ENCODE measurements around the gene QRFPR. TPM values are rescaled to one million over a fixed set of nuclear protein-coding genes. Genes with fewer than 3 reads are reported as not detected.

Gene QRFPR
- polyA plus RNA-seq, 3 donors = not detected

GRCh38 chr4:121304893-121305292, 75.9 kb downstream of the QRFPR start:
- Mint-ChIP-seq H3K4me3 (no peak overlapping the region), H3K27ac (no peak overlapping the region), H3K9me3 (no peaks in the 10 kb centered on the region), H3K27me3 (ENCODE audit: low read depth in 3 of 3) (peaks cover 0 to 2% (median 0%) of the 10 kb centered on the region in 3 donors), H3K36me3 (no peaks in the 10 kb centered on the region), H3K4me1 (peaks cover 6% of the 10 kb centered on the region)
- H3K4me3 ChIP-seq (replicated peaks in 1 of 3; ENCODE audit: low read depth in 2 of 3, low read length in 3 of 3) = no peak overlapping the region
- no peaks in the 10 kb centered on the region for H3K27me3 ChIP-seq (ENCODE audit: control insufficient read depth in 2 of 2, insufficient read depth in 2 of 2, low read length in 2 of 2)
- no peak for TF ChIP-seq CTCF (IDR thresholded peaks at IDR 0.05)
- H3K9me3 ChIP-seq (replicated peaks in 1 of 2; ENCODE audit: control insufficient read depth in 1 of 2, insufficient read depth in 1 of 2, low read length in 2 of 2) = no peaks in the 10 kb centered on the region
- H3K4me2 ChIP-seq (replicated peaks; ENCODE audit: extremely low read depth, low read length, poor library complexity, severe bottlenecking) = no peak overlapping the region
- H3K79me2 ChIP-seq (ENCODE audit: insufficient read depth, low read length) = no peaks in the 10 kb centered on the region
- no peak overlapping the region for H3K9ac ChIP-seq (ENCODE audit: insufficient read depth, low read length, poor library complexity, severe bottlenecking)
- DNase-seq = no peak
- no peaks in the 10 kb centered on the region for H3K36me3 ChIP-seq (replicated peaks in 1 of 2; ENCODE audit: control insufficient read depth in 1 of 2, insufficient read depth in 2 of 2, low read length in 2 of 2)
- intact Hi-C loops (cut with micrococcal nuclease) = loop anchor here in 1 of 2 donors (5.0 kb wide), 1 partner anchor 113 kb away; no protein-coding TSS in a partner anchor
- H2AFZ ChIP-seq (ENCODE audit: insufficient read depth, low read depth, low read length, poor library complexity, severe bottlenecking) = no peak overlapping the region
- H4K20me1 ChIP-seq (ENCODE audit: insufficient read depth, low read length) = no peaks in the 10 kb centered on the region
- H3K4me1 ChIP-seq (ENCODE audit: control insufficient read depth in 1 of 2, insufficient read depth in 2 of 2, low read length in 2 of 2) = no peaks in the 10 kb centered on the region
- WGBS (ENCODE audit: insufficient coverage) = no CpG with 5 or more reads among the region's 1 CpG
- no peak overlapping the region for H3K27ac ChIP-seq (ENCODE audit: low read depth in 1 of 2, low read length in 2 of 2)

- Mint-ChIP-seq H3K4me1 (no peaks in the 10 kb centered on the region), H3K9me3 (no peaks in the 10 kb centered on the region), H3K27ac (no peak overlapping the region), H3K4me3 (no peak overlapping the region), H3K27me3 (ENCODE audit: low read depth in 3 of 3) (peaks cover 0 to 2% (median 0%) of the 10 kb centered on the region in 3 donors), H3K36me3 (no peaks in the 10 kb centered on the region)
- Histone ChIP-seq H2AFZ (ENCODE audit: insufficient read depth, low read depth, low read length, poor library complexity, severe bottlenecking) (no peak overlapping the region), H3K9me3 (replicated peaks in 1 of 2; ENCODE audit: control insufficient read depth in 1 of 2, insufficient read depth in 1 of 2, low read length in 2 of 2) (no peaks in the 10 kb centered on the region), H3K27me3 (ENCODE audit: control insufficient read depth in 2 of 2, insufficient read depth in 2 of 2, low read length in 2 of 2) (no peaks in the 10 kb centered on the region), H3K36me3 (replicated peaks in 1 of 2; ENCODE audit: control insufficient read depth in 1 of 2, insufficient read depth in 2 of 2, low read length in 2 of 2) (no peaks in the 10 kb centered on the region), H3K9ac (ENCODE audit: insufficient read depth, low read length, poor library complexity, severe bottlenecking) (no peak overlapping the region), H3K27ac (ENCODE audit: low read depth in 1 of 2, low read length in 2 of 2) (no peak overlapping the region), H3K4me2 (replicated peaks; ENCODE audit: extremely low read depth, low read length, poor library complexity, severe bottlenecking) (no peak overlapping the region), H3K4me3 (replicated peaks in 1 of 3; ENCODE audit: low read depth in 2 of 3, low read length in 3 of 3) (no peak overlapping the region), H3K79me2 (ENCODE audit: insufficient read depth, low read length) (no peaks in the 10 kb centered on the region), H3K4me1 (ENCODE audit: control insufficient read depth in 1 of 2, insufficient read depth in 2 of 2, low read length in 2 of 2) (no peaks in the 10 kb centered on the region), H4K20me1 (ENCODE audit: insufficient read depth, low read length) (no peaks in the 10 kb centered on the region)
- no peak for DNase-seq
- intact Hi-C loops (cut with micrococcal nuclease) = no loop called here
- WGBS (ENCODE audit: insufficient coverage) = 100% methylated on average over 2 of the region's 3 CpGs
- TF ChIP-seq CTCF (IDR thresholded peaks at IDR 0.05) = no peak
Observed at GRCh38 chr4:121299367-121299766, 81.5 kb downstream of the QRFPR start.

All from CD14-positive monocyte (primary cell).